HG02678 (cell line): ENCODE data around the gene HOXD11.

Experiments used
- ATAC-seq: cut with Tn5 transposase; IDR thresholded peaks from one replicate; pipeline ENCODE4 v1.9.1; 2021; ENCODE audit warnings: mild to moderate bottlenecking, moderate library complexity; ENCODE audit not compliant: unreplicated experiment

The HOXD11 gene

GRCh38 chr2:176120364-176121189 is 13.5 kb downstream of the HOXD11 start:
- no peak for ATAC-seq

GRCh38 chr2:176121190-176122051 is 14.3 kb downstream of the HOXD11 start:
- ATAC-seq: no peak

GRCh38 chr2:176122052-176122682 is 15.1 kb downstream of the HOXD11 start:
- ATAC-seq: no peak

GRCh38 chr2:176122683-176123410 is 15.8 kb downstream of the HOXD11 start, which contains the start of gene HOXD9:
HOXD9 (plus strand) TSS chr2:176122719; CDS start chr2:176122769, 50 bp downstream.
- ATAC-seq: no peak

GRCh38 chr2:176123411-176124109 is 16.5 kb downstream of the HOXD11 start:
- ATAC-seq: no peak

- ATAC-seq: no peak
Observed at GRCh38 chr2:176124110-176124946, 17.2 kb downstream of the HOXD11 start.

GRCh38 chr2:176124947-176125771 is 18.1 kb downstream of the HOXD11 start:
- no peak for ATAC-seq

GRCh38 chr2:176125772-176126054 is 18.6 kb downstream of the HOXD11 start:
- no peak for ATAC-seq

- no peak for ATAC-seq
Observed at GRCh38 chr2:176126929-176127773, 20.1 kb downstream of the HOXD11 start.

GRCh38 chr2:176127774-176128072 is 20.6 kb downstream of the HOXD11 start:
- no peak for ATAC-seq

GRCh38 chr2:176128172-176128981 is 21.3 kb downstream of the HOXD11 start:
- no peak for ATAC-seq

- no peak for ATAC-seq
Observed at GRCh38 chr2:176128982-176129796, 22.1 kb downstream of the HOXD11 start, which contains the start of gene HOXD8. HOXD8 (plus strand) TSS chr2:176129705; CDS start chr2:176130367, 662 bp downstream.

- ATAC-seq: no peak
Observed at GRCh38 chr2:176129813-176130146, 22.7 kb downstream of the HOXD11 start.

- no peak for ATAC-seq
Observed at GRCh38 chr2:176130147-176130956, 23.3 kb downstream of the HOXD11 start.
